Spleen (tissue), 11 donors: ENCODE measurements around the gene C14orf132. TPM values are rescaled to one million over a fixed set of nuclear protein-coding genes. Genes with fewer than 3 reads are reported as not detected.

Experiments used
- DNase-seq: peaks from one replicate; pipeline ENCODE4 v3.0.0-alpha.2; 2020
- H3K27ac ChIP-seq, 8 donors: fragments of 200-600 bp; sonication (generic) in 7 of 8; 1 replicate in 4 of 8; 2 replicates in 4 of 8; pipeline versions ENCODE4 v1.5.0 to v1.8.0; 2016 to 2021; ENCODE audit warnings: inconsistent platforms in 4 of 8, mild to moderate bottlenecking in 4 of 8, moderate library complexity in 1 of 8
- H3K27me3 ChIP-seq, 7 donors: fragments of 200-600 bp; sonication (generic) in 6 of 7; replicated peaks in 1 of 7; 1 replicate in 4 of 7; 2 replicates in 3 of 7; pipeline versions ENCODE4 v1.5.0 to v1.8.0; 2016 to 2021; ENCODE audit warnings: inconsistent platforms in 3 of 7, mild to moderate bottlenecking in 1 of 7
- H3K36me3 ChIP-seq, 6 donors: fragments of 200-600 bp; sonication (generic) in 5 of 6; 1 replicate in 4 of 6; 2 replicates in 2 of 6; pipeline versions ENCODE4 v1.5.0 to v1.8.0; 2016 to 2021; ENCODE audit warnings: inconsistent platforms in 2 of 6
- H3K4me1 ChIP-seq, 6 donors: fragments of 200-600 bp; sonication (generic) in 5 of 6; 1 replicate in 3 of 6; 2 replicates in 3 of 6; pipeline versions ENCODE4 v1.5.0 to v1.8.0; 2016 to 2021; ENCODE audit warnings: inconsistent platforms in 3 of 6
- H3K4me3 ChIP-seq, 8 donors: fragments of 200-600 bp; sonication (generic) in 7 of 8; 1 replicate in 4 of 8; 2 replicates in 4 of 8; pipeline versions ENCODE4 v1.5.0 to v1.8.0; 2016 to 2021; ENCODE audit warnings: inconsistent platforms in 4 of 8, mild to moderate bottlenecking in 4 of 8, moderate library complexity in 2 of 8
- H3K9me3 ChIP-seq, 8 donors: fragments of 200-600 bp; sonication (generic) in 7 of 8; 1 replicate in 4 of 8; 2 replicates in 4 of 8; pipeline versions ENCODE4 v1.5.0 to v1.8.0; 2016 to 2021; ENCODE audit warnings: inconsistent platforms in 4 of 8
- POLR2A ChIP-seq, 3 donors: fragments of 450-650 bp; IDR thresholded peaks; one replicate each; pipeline ENCODE4 v1.5.1; 2017; ENCODE audit warnings: antibody characterized with exemption in 3 of 3, mild to moderate bottlenecking in 1 of 3
- POLR2AphosphoS5 ChIP-seq, 3 donors: sonication (generic); formaldehyde crosslinking; IDR thresholded peaks; one replicate each; pipeline ENCODE4 v1.5.1; 2017; ENCODE audit warnings: antibody characterized with exemption in 3 of 3
- WGBS, 5 donors: extraction: QIAGEN DNeasy Blood & Tissue Kit in 3 of 5; methylation state at CpG; one replicate each; pipeline versions ENCODE4 v1.1.5 to v1.1.7; 2013 to 2018; 5-methylcytosine and 5-hydroxymethylcytosine counted together
- intact Hi-C: fragments of 100-400 bp; cut with DNase I; formaldehyde crosslinking; loops from one replicate; pipeline ENCODE4 v1.15.0; 2023; ENCODE audit warnings: low total_unique reads
- polyA plus RNA-seq, 3 donors: library from polyadenylated mRNA; stranded (reverse); fragments of 200-250 nt; gene quantifications; one replicate each; pipeline ENCODE4 v1.2.1, GENCODE V29; 2013
- total RNA-seq, 7 donors: library from RNA; depleted of rRNA in 3 of 7; stranded (reverse); fragments of >200 nt in 3 of 7; fragmentation: NEBNext Ultra II Directional in 4 of 7; extraction: Animal tissue kit (Norgen Biotek cat#: 25700) in 4 of 7; gene quantifications; one replicate each; pipeline versions ENCODE4 v1.1.0 to v1.2.1, GENCODE V29; 2016 to 2021
- TF ChIP-seq, protein P1 (sequence below), 11 experiments: fragments of 200-600 bp in 7 of 11; fragments of 450-650 bp in 4 of 11; sonication (generic) in 4 of 11; IDR thresholded peaks in 8 of 11; conservative IDR thresholded peaks in 3 of 11; 1 replicate in 7 of 11; 2 replicates in 4 of 11; pipeline versions ENCODE4 v1.4.0 to v1.8.0; 2016 to 2021; ENCODE audit warnings: antibody characterized with exemption in 11 of 11, inconsistent platforms in 4 of 11, mild to moderate bottlenecking in 1 of 11
- donor health status: healthy with polysubstance abuse.
- donor health status: DM: no; HTN: no; CAD: no; lungs with moderate emphysema.
- donor health status: DM: no; HTN: no; CAD: no.
- donor health status: Bipolar disorder and iron deficiency.
- donor health status: healthy.
- donor health status: DM: no; HTN: no; CAD: no.
- donor health status: DM: yes; HTN: yes; CAD: no.

Gene C14orf132
- total and polyA plus RNA-seq, 10 donors = 1.8 to 16.4 (median 7.8) TPM

DNA sequence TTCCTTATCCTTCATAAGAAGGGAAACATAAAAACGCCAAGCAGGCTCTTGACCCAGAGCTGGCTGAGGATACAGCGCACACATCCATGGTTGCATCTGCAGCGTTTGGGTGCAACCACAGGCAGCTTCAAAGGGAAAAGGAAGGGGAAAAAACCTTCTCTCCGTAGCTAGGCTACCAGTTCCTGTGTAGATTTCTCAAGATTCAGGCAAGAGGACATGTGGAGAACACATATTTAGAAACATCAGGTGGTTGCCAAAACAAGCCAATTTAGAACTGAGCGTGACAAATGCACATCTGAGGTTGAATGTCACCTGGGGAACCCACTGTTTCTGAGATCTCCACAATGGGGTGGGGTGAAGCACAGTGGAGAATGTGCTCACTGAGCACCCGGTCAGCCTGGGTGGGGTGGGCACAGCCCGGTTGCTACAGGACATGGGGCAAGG lies 87.2 kb downstream of the C14orf132 start:
- Histone ChIP-seq H3K27ac (peak overlapping the region in 5 of 8 donors; percentile 12 to 80 (median 52)), H3K27me3 (peaks cover 0 to under 1% (median 0%) of the 10 kb centered on the region in 7 donors), H3K4me3 (peak overlapping the region in 1 of 8 donors; percentile 41), H3K36me3 (no peaks in the 10 kb centered on the region), H3K9me3 (no peaks in the 10 kb centered on the region), H3K4me1 (peaks cover 13 to 41% (median 18%) of the 10 kb centered on the region in 6 donors)
- no peak for DNase-seq
- no peak for TF ChIP-seq POLR2A (IDR thresholded peaks at IDR 0.05)
- TF ChIP-seq POLR2AphosphoS5 (IDR thresholded peaks at IDR 0.05) = no peak
- TF ChIP-seq, protein P1, sequence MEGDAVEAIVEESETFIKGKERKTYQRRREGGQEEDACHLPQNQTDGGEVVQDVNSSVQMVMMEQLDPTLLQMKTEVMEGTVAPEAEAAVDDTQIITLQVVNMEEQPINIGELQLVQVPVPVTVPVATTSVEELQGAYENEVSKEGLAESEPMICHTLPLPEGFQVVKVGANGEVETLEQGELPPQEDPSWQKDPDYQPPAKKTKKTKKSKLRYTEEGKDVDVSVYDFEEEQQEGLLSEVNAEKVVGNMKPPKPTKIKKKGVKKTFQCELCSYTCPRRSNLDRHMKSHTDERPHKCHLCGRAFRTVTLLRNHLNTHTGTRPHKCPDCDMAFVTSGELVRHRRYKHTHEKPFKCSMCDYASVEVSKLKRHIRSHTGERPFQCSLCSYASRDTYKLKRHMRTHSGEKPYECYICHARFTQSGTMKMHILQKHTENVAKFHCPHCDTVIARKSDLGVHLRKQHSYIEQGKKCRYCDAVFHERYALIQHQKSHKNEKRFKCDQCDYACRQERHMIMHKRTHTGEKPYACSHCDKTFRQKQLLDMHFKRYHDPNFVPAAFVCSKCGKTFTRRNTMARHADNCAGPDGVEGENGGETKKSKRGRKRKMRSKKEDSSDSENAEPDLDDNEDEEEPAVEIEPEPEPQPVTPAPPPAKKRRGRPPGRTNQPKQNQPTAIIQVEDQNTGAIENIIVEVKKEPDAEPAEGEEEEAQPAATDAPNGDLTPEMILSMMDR (IDR thresholded peaks at IDR 0.05 in 8 of 11, conservative IDR thresholded peaks at IDR 0.05 in 3 of 11) = no peak
- 6 to 16% (median 11%) methylated on average over 7 of the region's 7 CpGs for WGBS, 5 donors
- intact Hi-C loops = no loop called here

DNA sequence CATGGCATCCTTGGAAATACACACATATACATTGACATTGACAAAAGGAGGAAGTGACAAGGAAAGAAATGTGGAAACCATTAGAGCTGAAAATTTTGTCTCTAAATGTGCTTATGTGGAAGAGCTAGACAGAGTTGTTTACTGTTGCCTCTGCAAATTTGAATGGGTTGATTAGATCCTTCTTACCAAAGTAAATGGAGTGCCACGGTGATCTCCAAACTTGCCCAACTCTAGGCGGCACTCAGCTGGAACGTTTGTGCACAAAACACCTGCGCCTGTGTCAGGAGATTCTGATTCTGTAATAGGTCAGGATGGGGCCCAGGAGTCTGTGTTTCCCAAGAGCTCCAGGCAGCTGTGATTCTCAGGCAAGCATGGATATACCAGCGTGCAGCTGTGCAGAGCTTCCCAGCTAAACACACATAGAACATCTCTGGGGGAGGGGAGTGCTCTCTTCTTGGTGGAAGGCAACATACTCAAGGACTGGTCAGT lies 87.7 kb downstream of the C14orf132 start:
- no peak for DNase-seq
- Histone ChIP-seq H3K4me3 (peak overlapping the region in 1 of 8 donors; percentile 41), H3K9me3 (no peaks in the 10 kb centered on the region), H3K4me1 (peaks cover 13 to 41% (median 18%) of the 10 kb centered on the region in 6 donors), H3K27ac (peak overlapping the region in 5 of 8 donors; percentile 12 to 80 (median 52)), H3K36me3 (no peaks in the 10 kb centered on the region), H3K27me3 (peaks cover 0 to 5% (median 0%) of the 10 kb centered on the region in 7 donors)
- intact Hi-C loops = no loop called here
- TF ChIP-seq POLR2AphosphoS5 (IDR thresholded peaks at IDR 0.05) = no peak
- no peak for TF ChIP-seq POLR2A (IDR thresholded peaks at IDR 0.05)
- TF ChIP-seq, protein P1 (IDR thresholded peaks at IDR 0.05 in 8 of 11, conservative IDR thresholded peaks at IDR 0.05 in 3 of 11) = no peak
- 51 to 84% (median 62%) methylated on average over 5 of the region's 5 CpGs for WGBS, 5 donors

DNA sequence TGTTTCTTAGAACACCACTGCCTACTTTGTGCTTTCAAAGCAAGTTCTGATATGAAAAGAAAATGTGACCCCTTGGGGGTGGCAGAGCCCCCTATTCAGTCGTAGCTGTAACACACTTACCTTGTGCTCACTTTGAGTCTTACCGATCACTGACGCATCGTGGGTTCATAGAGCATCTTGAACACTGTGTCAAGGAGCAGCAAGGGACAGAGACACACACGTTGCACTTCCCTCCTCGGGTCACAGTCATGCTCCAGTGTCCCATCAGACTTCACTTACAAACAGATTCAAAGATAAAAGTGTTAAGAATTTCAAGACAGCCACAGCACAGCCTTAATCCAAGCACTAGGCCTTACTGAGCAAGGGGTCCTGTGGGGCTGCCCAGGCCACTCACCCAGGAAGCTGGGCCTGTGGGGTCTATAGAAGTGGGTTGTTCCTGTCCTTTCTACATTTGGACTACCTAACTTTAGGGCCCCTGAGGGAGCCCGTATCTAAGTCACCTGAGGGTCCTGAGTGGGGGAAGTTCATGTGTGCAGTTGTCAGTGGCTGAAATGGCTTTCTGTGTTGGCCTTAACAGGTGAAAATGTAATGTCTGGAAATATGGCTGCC lies 90.1 kb downstream of the C14orf132 start:
- Histone ChIP-seq H3K27ac (no peak overlapping the region), H3K4me1 (peaks cover 13 to 36% (median 18%) of the 10 kb centered on the region in 6 donors), H3K27me3 (peaks cover 0 to 14% (median 0%) of the 10 kb centered on the region in 7 donors), H3K4me3 (no peak overlapping the region), H3K9me3 (no peaks in the 10 kb centered on the region), H3K36me3 (no peaks in the 10 kb centered on the region)
- intact Hi-C loops = no loop called here
- DNase-seq = no peak
- TF ChIP-seq, protein P1 (IDR thresholded peaks at IDR 0.05 in 8 of 11, conservative IDR thresholded peaks at IDR 0.05 in 3 of 11) = no peak
- TF ChIP-seq POLR2AphosphoS5 (IDR thresholded peaks at IDR 0.05) (no peak), POLR2A (IDR thresholded peaks at IDR 0.05) (no peak)
- WGBS, 5 donors = 77 to 95% (median 90%) methylated on average over 7 of the region's 7 CpGs

DNA sequence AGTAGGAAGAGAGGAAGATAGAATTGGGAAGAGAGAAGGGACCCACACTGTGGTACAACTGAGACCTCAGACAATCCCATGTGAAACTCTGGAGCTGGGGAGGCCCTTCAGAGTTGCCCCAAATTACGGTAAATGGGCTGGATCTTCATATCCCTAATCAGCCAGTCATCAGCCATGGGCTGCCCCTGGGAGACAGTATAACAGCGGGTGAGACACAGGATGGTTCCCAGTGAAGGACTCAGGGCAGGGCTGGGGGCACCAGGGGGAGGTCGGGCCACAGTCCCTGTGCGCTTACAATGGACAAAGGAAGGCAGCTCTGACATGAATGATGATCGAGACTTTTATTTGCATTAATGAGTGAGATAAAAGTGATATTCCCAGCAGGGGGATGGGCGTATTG lies 91.2 kb downstream of the C14orf132 start:
- no peak for DNase-seq
- 87 to 95% (median 94%) methylated on average over 6 of the region's 6 CpGs for WGBS, 5 donors

More for the DNA sequence above, 91.2 kb downstream of the C14orf132 start:
- Histone ChIP-seq H3K4me3 (no peak overlapping the region), H3K4me1 (peaks cover 13 to 25% (median 16%) of the 10 kb centered on the region in 6 donors), H3K36me3 (no peaks in the 10 kb centered on the region), H3K27ac (peak overlapping the region in 1 of 8 donors; percentile 21), H3K9me3 (no peaks in the 10 kb centered on the region), H3K27me3 (peaks cover 0 to 23% (median 0%) of the 10 kb centered on the region in 7 donors)
- intact Hi-C loops = no loop called here
- TF ChIP-seq POLR2A (IDR thresholded peaks at IDR 0.05) (no peak), POLR2AphosphoS5 (IDR thresholded peaks at IDR 0.05) (no peak)
- TF ChIP-seq, protein P1 (IDR thresholded peaks at IDR 0.05 in 8 of 11, conservative IDR thresholded peaks at IDR 0.05 in 3 of 11) = no peak
